SK-N-SH treated with all-trans-retinoic acid at 6 μM for 48 hours (cell line): ENCODE measurements around the gene PCBP3.

Experiments
- ARNTL ChIP-seq: fragments of 450-650 bp; formaldehyde crosslinking; IDR thresholded peaks from 2 replicates; pipeline ENCODE4 v1.5.0; 2020; ENCODE audit warnings: low read depth, mild to moderate bottlenecking, moderate library complexity, borderline replicate concordance
- GLIS3 ChIP-seq: fragments of 250-450 bp; sonication (Bioruptor Pico); IDR thresholded peaks from 2 replicates; pipeline ENCODE4 v1.5.0; 2020; ENCODE audit warnings: mild to moderate bottlenecking, moderate library complexity
- OSR1 ChIP-seq: fragments of 250-450 bp; sonication (Bioruptor Pico); IDR thresholded peaks from 2 replicates; pipeline ENCODE4 v1.8.0; 2022; ENCODE audit warnings: moderate library complexity, mild to moderate bottlenecking, inconsistent platforms
- SNAI2 ChIP-seq: fragments of 250-450 bp; sonication (Bioruptor Pico); IDR thresholded peaks from 2 replicates; pipeline ENCODE4 v1.5.0; 2020; ENCODE audit warnings: mild to moderate bottlenecking, moderate library complexity
- TCF4 ChIP-seq: fragments of 250-450 bp; sonication (Bioruptor Pico); IDR thresholded peaks from 2 replicates; pipeline ENCODE4 v1.8.0; 2021; ENCODE audit warnings: mild to moderate bottlenecking, moderate library complexity, borderline replicate concordance
- TOX ChIP-seq: fragments of 250-450 bp; sonication (Bioruptor Pico); IDR thresholded peaks from 2 replicates; pipeline ENCODE4 v1.8.0; 2021; ENCODE audit warnings: mild to moderate bottlenecking, moderate library complexity, borderline replicate concordance
- ZFP30 ChIP-seq: fragments of 450-650 bp; formaldehyde crosslinking; IDR thresholded peaks from 2 replicates; pipeline ENCODE4 v1.5.0; 2022; ENCODE audit warnings: mild to moderate bottlenecking, moderate library complexity
- ZNF565 ChIP-seq: fragments of 450-650 bp; formaldehyde crosslinking; conservative IDR thresholded peaks from 2 replicates; pipeline ENCODE4 v1.5.0; 2020; ENCODE audit warnings: low read depth, mild to moderate bottlenecking, moderate library complexity
- TF ChIP-seq, protein P1 (sequence below): fragments of 250-450 bp; sonication (Bioruptor Pico); IDR thresholded peaks from 2 replicates; pipeline ENCODE4 v1.8.0; 2020; ENCODE audit warnings: mild to moderate bottlenecking, moderate library complexity, borderline replicate concordance
- TF ChIP-seq, protein P2 (sequence below): fragments of 250-450 bp; sonication (Bioruptor Pico); IDR thresholded peaks from 2 replicates; pipeline ENCODE4 v1.5.1; 2020; ENCODE audit warnings: low read depth, mild to moderate bottlenecking, moderate library complexity
- TF ChIP-seq, protein P3 (sequence below): fragments of 250-450 bp; sonication (Bioruptor Pico); IDR thresholded peaks from 2 replicates; pipeline ENCODE4 v1.5.0; 2020; ENCODE audit warnings: mild to moderate bottlenecking, moderate library complexity

DNA sequence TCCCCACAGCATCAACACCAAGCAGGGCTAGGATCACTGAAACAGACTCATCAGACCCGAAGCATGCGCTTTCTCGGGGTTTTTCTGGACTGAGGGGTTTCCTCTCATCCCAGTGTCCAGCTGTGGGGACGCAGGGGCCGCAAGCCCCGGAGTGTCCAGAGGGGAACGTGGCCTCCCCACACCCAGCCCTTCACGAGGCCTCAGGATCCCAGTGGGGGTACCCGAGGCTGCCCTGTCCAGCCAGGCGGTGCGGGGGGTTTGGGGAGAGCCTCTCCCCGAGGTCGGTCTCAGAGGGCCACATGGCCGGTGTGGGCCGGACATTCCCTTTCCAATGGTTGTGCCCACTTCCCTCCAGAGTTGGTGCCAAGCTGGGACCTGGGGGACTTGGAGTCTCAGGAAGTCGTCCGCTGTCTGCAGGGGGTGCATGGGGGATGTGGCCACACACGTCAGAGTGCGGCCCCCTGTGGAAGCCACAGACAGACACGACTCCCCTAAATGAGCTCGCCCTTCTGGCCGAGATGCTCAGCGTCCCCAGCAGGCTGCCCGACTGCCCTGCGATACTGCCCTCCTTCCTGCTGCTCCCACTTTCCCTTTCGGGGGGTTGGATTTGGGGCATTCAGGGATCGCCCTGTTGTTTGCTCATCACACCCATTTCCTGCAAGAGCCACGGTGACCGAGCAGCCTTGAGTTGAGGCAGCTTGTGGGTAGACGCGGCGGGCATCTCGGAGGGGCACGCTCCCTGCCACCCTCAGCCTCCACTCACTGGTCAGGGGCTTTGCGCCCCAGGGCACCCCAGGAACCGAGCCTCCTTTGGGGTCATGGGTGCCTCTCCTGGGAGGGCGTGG lies 342.2 kb downstream of the PCBP3 start:
- TF ChIP-seq TOX (no peak), ZFP30 (CRISPR knock-in tag) (no peak), GLIS3 (CRISPR knock-in tag) (no peak), TCF4 (CRISPR knock-in tag) (no peak), ZNF565 (no peak), ARNTL (CRISPR knock-in tag) (no peak), OSR1 (no peak), SNAI2 (CRISPR knock-in tag) (no peak)
- TF ChIP-seq, protein P1, sequence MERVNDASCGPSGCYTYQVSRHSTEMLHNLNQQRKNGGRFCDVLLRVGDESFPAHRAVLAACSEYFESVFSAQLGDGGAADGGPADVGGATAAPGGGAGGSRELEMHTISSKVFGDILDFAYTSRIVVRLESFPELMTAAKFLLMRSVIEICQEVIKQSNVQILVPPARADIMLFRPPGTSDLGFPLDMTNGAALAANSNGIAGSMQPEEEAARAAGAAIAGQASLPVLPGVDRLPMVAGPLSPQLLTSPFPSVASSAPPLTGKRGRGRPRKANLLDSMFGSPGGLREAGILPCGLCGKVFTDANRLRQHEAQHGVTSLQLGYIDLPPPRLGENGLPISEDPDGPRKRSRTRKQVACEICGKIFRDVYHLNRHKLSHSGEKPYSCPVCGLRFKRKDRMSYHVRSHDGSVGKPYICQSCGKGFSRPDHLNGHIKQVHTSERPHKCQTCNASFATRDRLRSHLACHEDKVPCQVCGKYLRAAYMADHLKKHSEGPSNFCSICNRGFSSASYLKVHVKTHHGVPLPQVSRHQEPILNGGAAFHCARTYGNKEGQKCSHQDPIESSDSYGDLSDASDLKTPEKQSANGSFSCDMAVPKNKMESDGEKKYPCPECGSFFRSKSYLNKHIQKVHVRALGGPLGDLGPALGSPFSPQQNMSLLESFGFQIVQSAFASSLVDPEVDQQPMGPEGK (CRISPR knock-in tag): no peak
- TF ChIP-seq, protein P2, sequence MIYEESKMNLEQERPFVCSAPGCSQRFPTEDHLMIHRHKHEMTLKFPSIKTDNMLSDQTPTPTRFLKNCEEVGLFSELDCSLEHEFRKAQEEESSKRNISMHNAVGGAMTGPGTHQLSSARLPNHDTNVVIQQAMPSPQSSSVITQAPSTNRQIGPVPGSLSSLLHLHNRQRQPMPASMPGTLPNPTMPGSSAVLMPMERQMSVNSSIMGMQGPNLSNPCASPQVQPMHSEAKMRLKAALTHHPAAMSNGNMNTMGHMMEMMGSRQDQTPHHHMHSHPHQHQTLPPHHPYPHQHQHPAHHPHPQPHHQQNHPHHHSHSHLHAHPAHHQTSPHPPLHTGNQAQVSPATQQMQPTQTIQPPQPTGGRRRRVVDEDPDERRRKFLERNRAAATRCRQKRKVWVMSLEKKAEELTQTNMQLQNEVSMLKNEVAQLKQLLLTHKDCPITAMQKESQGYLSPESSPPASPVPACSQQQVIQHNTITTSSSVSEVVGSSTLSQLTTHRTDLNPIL: no peak
- TF ChIP-seq, protein P3, sequence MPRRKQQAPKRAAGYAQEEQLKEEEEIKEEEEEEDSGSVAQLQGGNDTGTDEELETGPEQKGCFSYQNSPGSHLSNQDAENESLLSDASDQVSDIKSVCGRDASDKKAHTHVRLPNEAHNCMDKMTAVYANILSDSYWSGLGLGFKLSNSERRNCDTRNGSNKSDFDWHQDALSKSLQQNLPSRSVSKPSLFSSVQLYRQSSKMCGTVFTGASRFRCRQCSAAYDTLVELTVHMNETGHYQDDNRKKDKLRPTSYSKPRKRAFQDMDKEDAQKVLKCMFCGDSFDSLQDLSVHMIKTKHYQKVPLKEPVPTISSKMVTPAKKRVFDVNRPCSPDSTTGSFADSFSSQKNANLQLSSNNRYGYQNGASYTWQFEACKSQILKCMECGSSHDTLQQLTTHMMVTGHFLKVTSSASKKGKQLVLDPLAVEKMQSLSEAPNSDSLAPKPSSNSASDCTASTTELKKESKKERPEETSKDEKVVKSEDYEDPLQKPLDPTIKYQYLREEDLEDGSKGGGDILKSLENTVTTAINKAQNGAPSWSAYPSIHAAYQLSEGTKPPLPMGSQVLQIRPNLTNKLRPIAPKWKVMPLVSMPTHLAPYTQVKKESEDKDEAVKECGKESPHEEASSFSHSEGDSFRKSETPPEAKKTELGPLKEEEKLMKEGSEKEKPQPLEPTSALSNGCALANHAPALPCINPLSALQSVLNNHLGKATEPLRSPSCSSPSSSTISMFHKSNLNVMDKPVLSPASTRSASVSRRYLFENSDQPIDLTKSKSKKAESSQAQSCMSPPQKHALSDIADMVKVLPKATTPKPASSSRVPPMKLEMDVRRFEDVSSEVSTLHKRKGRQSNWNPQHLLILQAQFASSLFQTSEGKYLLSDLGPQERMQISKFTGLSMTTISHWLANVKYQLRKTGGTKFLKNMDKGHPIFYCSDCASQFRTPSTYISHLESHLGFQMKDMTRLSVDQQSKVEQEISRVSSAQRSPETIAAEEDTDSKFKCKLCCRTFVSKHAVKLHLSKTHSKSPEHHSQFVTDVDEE (CRISPR knock-in tag): no peak
